Measurements from ENCODE around the gene ZNF697.
"Not testable (repeated sequence)": the region's sequence is repeated elsewhere in the genome, so short reads cannot be mapped to it uniquely, and the experiment has no call there.

- not testable (repeated sequence) for TF ChIP-seq CTCF (IDR thresholded peaks at IDR 0.05); EZH2 (IDR thresholded peaks at IDR 0.05; ENCODE audit: borderline replicate concordance, insufficient read depth, low read depth, low read length, poor library complexity, severe bottlenecking)
These were observed 78.0 kb downstream of the ZNF697 start for GRCh38 chr1:119569930-119570622.

Measured in B cell (primary cell).